Measurements from ENCODE around the gene FOSB. TPM values are rescaled to one million over a fixed set of nuclear protein-coding genes. Genes with fewer than 3 reads are reported as not detected.

FOSB gene
- total RNA-seq, 1 donor from 2014 or later: 13.3 TPM

- H3K9ac ChIP-seq (ENCODE audit: low read length): peak overlapping the region; percentile 87
- peak overlapping the region; percentile 62 for H2AFZ ChIP-seq (ENCODE audit: low read depth, low read length)
- no peak overlapping the region for H3K27ac Mint-ChIP-seq (ENCODE audit: unreplicated experiment)
- peaks cover 9% of the 10 kb centered on the region for H3K4me1 Mint-ChIP-seq (ENCODE audit: low read depth, unreplicated experiment)
- H3K79me2 ChIP-seq (ENCODE audit: insufficient read depth, low read length): no peaks in the 10 kb centered on the region
- no peaks in the 10 kb centered on the region for H3K36me3 Mint-ChIP-seq (ENCODE audit: low read depth, unreplicated experiment)
- H3K4me1 ChIP-seq (ENCODE audit: insufficient read depth, low read length): peaks cover 28% of the 10 kb centered on the region
- no peak for FAIRE-seq
- H3K27me3 Mint-ChIP-seq (ENCODE audit: low read depth, unreplicated experiment): no peaks in the 10 kb centered on the region
- peak overlapping the region; percentile 81 for H3K27ac ChIP-seq (ENCODE audit: low read depth, low read length)
- no peaks in the 10 kb centered on the region for H3K36me3 ChIP-seq (ENCODE audit: insufficient read depth, low read length)
- no peaks in the 10 kb centered on the region for H3K27me3 ChIP-seq (ENCODE audit: insufficient read depth, low read length)
- H3K9me3 Mint-ChIP-seq (ENCODE audit: unreplicated experiment): no peaks in the 10 kb centered on the region
- H4K20me1 ChIP-seq (ENCODE audit: insufficient read depth, low read length): no peaks in the 10 kb centered on the region
- H3K4me3 ChIP-seq (ENCODE audit: insufficient read depth, low read depth, low read length): peak overlapping the region; percentile 69
- peak; percentile 53 for DNase-seq (ENCODE audit: low read depth)
- H3K4me3 Mint-ChIP-seq (ENCODE audit: unreplicated experiment): peak overlapping the region; percentile 75
- H3K4me2 ChIP-seq (ENCODE audit: low read length): peak overlapping the region; percentile 84
- H3K9me3 ChIP-seq (ENCODE audit: insufficient read depth, low read depth, low read length): no peaks in the 10 kb centered on the region
- TF ChIP-seq CTCF (IDR thresholded peaks at IDR 0.05; ENCODE audit: insufficient read depth, low read depth, low read length) (peak; percentile 78), EZH2 (IDR thresholded peaks at IDR 0.05; ENCODE audit: insufficient read depth, low read length) (no peak)
These were observed 28.1 kb upstream of the FOSB start for GRCh38 chr19:45439569-45440258.

GRCh38 chr19:45440259-45440638 is 27.5 kb upstream of the FOSB start:
- Mint-ChIP-seq H3K27me3 (ENCODE audit: low read depth, unreplicated experiment) (no peaks in the 10 kb centered on the region), H3K4me1 (ENCODE audit: low read depth, unreplicated experiment) (peaks cover 10% of the 10 kb centered on the region), H3K4me3 (ENCODE audit: unreplicated experiment) (peak overlapping the region; percentile 75), H3K9me3 (ENCODE audit: unreplicated experiment) (no peaks in the 10 kb centered on the region), H3K36me3 (ENCODE audit: low read depth, unreplicated experiment) (no peaks in the 10 kb centered on the region), H3K27ac (ENCODE audit: unreplicated experiment) (peak overlapping the region; percentile 68)
- peak overlapping the region; percentile 87 for H3K9ac ChIP-seq (ENCODE audit: low read length)
- peak overlapping the region; percentile 62 for H2AFZ ChIP-seq (ENCODE audit: low read depth, low read length)
- no peaks in the 10 kb centered on the region for H3K36me3 ChIP-seq (ENCODE audit: insufficient read depth, low read length)
- TF ChIP-seq CTCF (IDR thresholded peaks at IDR 0.05; ENCODE audit: insufficient read depth, low read depth, low read length): no peak
- TF ChIP-seq EZH2 (IDR thresholded peaks at IDR 0.05; ENCODE audit: insufficient read depth, low read length): no peak
- no peaks in the 10 kb centered on the region for H3K79me2 ChIP-seq (ENCODE audit: insufficient read depth, low read length)
- H3K27me3 ChIP-seq (ENCODE audit: insufficient read depth, low read length): no peaks in the 10 kb centered on the region
- peaks cover 29% of the 10 kb centered on the region for H3K4me1 ChIP-seq (ENCODE audit: insufficient read depth, low read length)
- no peaks in the 10 kb centered on the region for H4K20me1 ChIP-seq (ENCODE audit: insufficient read depth, low read length)
- no peaks in the 10 kb centered on the region for H3K9me3 ChIP-seq (ENCODE audit: insufficient read depth, low read depth, low read length)
- DNase-seq (ENCODE audit: low read depth): no peak
- peak overlapping the region; percentile 69 for H3K4me3 ChIP-seq (ENCODE audit: insufficient read depth, low read depth, low read length)
- H3K4me2 ChIP-seq (ENCODE audit: low read length): peak overlapping the region; percentile 84
- FAIRE-seq: no peak
- peak overlapping the region; percentile 81 for H3K27ac ChIP-seq (ENCODE audit: low read depth, low read length)
